H9 (cell line): Measurements from ENCODE around the gene LACRT. TPM values are rescaled to one million over a fixed set of nuclear protein-coding genes. Genes with fewer than 3 reads are reported as not detected.

Experiments used
- DNase-seq: peaks from one replicate; pipeline ENCODE4 v3.0.0-alpha.2; 2017
- H2AFZ ChIP-seq: one replicate; pipeline ENCODE4 v1.6.1; 2013; ENCODE audit warnings: mild to moderate bottlenecking, low read length, control low read depth, moderate library complexity
- H2AK5ac ChIP-seq: 2 replicates; pipeline ENCODE4 v1.6.1; 2013; ENCODE audit warnings: low read length, control low read depth, mixed read lengths; ENCODE audit not compliant: insufficient read length
- H2BK120ac ChIP-seq: one replicate; pipeline ENCODE4 v1.6.1; 2013; ENCODE audit warnings: low read depth, mild to moderate bottlenecking, low read length, control low read depth, inconsistent platforms; ENCODE audit not compliant: poor library complexity, severe bottlenecking
- H2BK12ac ChIP-seq: 2 replicates; pipeline ENCODE4 v1.6.1; 2013; ENCODE audit warnings: low read length, control low read depth, mixed read lengths, low read depth; ENCODE audit not compliant: insufficient read length
- H2BK15ac ChIP-seq: 2 replicates; pipeline ENCODE4 v1.6.1; 2013; ENCODE audit warnings: low read depth, low read length, control low read depth
- H2BK20ac ChIP-seq: one replicate; pipeline ENCODE4 v1.6.1; 2013; ENCODE audit warnings: low read depth, mild to moderate bottlenecking, low read length, control low read depth, inconsistent platforms; ENCODE audit not compliant: poor library complexity, severe bottlenecking
- H2BK5ac ChIP-seq: 2 replicates; pipeline ENCODE4 v1.6.1; 2013; ENCODE audit warnings: low read length, control low read depth, mixed read lengths; ENCODE audit not compliant: insufficient read length
- H3K14ac ChIP-seq: 2 replicates; pipeline ENCODE4 v1.6.1; 2013; ENCODE audit warnings: low read length, control low read depth; ENCODE audit not compliant: insufficient read depth
- H3K18ac ChIP-seq: 2 replicates; pipeline ENCODE4 v1.6.1; 2013; ENCODE audit warnings: low read depth, mild to moderate bottlenecking, mixed read lengths, low read length, control low read depth; ENCODE audit not compliant: insufficient read length
- H3K23ac ChIP-seq: 2 replicates; pipeline ENCODE4 v1.6.1; 2013; ENCODE audit warnings: low read length, control low read depth, mixed read lengths, low read depth; ENCODE audit not compliant: insufficient read length
- H3K23me2 ChIP-seq: 2 replicates; pipeline ENCODE4 v1.6.1; 2013; ENCODE audit warnings: low read depth, mild to moderate bottlenecking, mixed read lengths, low read length, control low read depth; ENCODE audit not compliant: insufficient read length, poor library complexity, severe bottlenecking
- H3K27ac ChIP-seq: 2 replicates; pipeline ENCODE4 v1.5.1; 2013; ENCODE audit warnings: low read length, control low read depth, mixed read lengths, low read depth; ENCODE audit not compliant: insufficient read length
- H3K27me3 ChIP-seq: 2 replicates; pipeline ENCODE4 v1.6.1; 2013; ENCODE audit warnings: low read length, control low read depth, inconsistent platforms; ENCODE audit not compliant: insufficient read depth
- H3K4ac ChIP-seq: 2 replicates; pipeline ENCODE4 v1.6.1; 2013; ENCODE audit warnings: low read depth, mild to moderate bottlenecking, control low read depth, inconsistent platforms, low read length, moderate library complexity
- H3K4me1 ChIP-seq: 2 replicates; pipeline ENCODE4 v1.6.1; 2013; ENCODE audit warnings: low read length, control low read depth, inconsistent platforms; ENCODE audit not compliant: insufficient read depth
- H3K4me2 ChIP-seq: 2 replicates; pipeline ENCODE4 v1.6.1; 2013; ENCODE audit warnings: low read length, control low read depth, mixed read lengths; ENCODE audit not compliant: insufficient read length, insufficient read depth
- H3K56ac ChIP-seq: 2 replicates; pipeline ENCODE4 v1.6.1; 2013; ENCODE audit warnings: low read depth, mild to moderate bottlenecking, mixed read lengths, low read length, control low read depth; ENCODE audit not compliant: insufficient read length
- H3K79me1 ChIP-seq: 2 replicates; pipeline ENCODE4 v1.6.1; 2013; ENCODE audit warnings: low read depth, mild to moderate bottlenecking, moderate library complexity, low read length, control low read depth, inconsistent platforms; ENCODE audit not compliant: insufficient read depth, poor library complexity, severe bottlenecking
- H3K79me2 ChIP-seq: 2 replicates; pipeline ENCODE4 v1.6.1; 2013; ENCODE audit warnings: low read length, control low read depth, inconsistent platforms; ENCODE audit not compliant: insufficient read depth
- H3K9ac ChIP-seq: 2 replicates; pipeline ENCODE4 v1.6.1; 2013; ENCODE audit warnings: low read length, control low read depth, mixed read lengths; ENCODE audit not compliant: insufficient read length; ENCODE audit errors: extremely low read depth
- H3K9me3 ChIP-seq: one replicate; pipeline ENCODE4 v1.6.1; 2013; ENCODE audit warnings: low read depth, low read length, inconsistent platforms; ENCODE audit not compliant: control insufficient read depth
- H3T11ph ChIP-seq: one replicate; pipeline ENCODE4 v1.6.1; 2013; ENCODE audit warnings: mild to moderate bottlenecking, low read length, control low read depth, inconsistent platforms
- H4K20me1 ChIP-seq: one replicate; pipeline ENCODE4 v1.6.1; 2013; ENCODE audit not compliant: control insufficient read depth, insufficient read length, insufficient read depth
- H4K5ac ChIP-seq: 2 replicates; pipeline ENCODE4 v1.6.1; 2013; ENCODE audit warnings: low read depth, mild to moderate bottlenecking, mixed read lengths, low read length, control low read depth; ENCODE audit not compliant: insufficient read length
- H4K8ac ChIP-seq: replicated peaks from 2 replicates; pipeline ENCODE4 v1.6.1; 2013; ENCODE audit warnings: low read length, control low read depth, mixed read lengths, low read depth; ENCODE audit not compliant: insufficient read length
- H4K91ac ChIP-seq: 2 replicates; pipeline ENCODE4 v1.6.1; 2013; ENCODE audit warnings: low read depth, mild to moderate bottlenecking, moderate library complexity, mixed read lengths, low read length, control low read depth; ENCODE audit not compliant: insufficient read length
- H3K27ac Mint-ChIP-seq, 3 experiments: 2 replicates in 2 of 3; 3 replicates in 1 of 3; pipeline ENCODE4 v1.8.0; 2020 to 2021; ENCODE audit warnings: mixed read lengths in 3 of 3, mild to moderate bottlenecking in 1 of 3, moderate library complexity in 1 of 3
- H3K27me3 Mint-ChIP-seq: 2 replicates; pipeline ENCODE4 v1.8.0; 2021; ENCODE audit warnings: low read depth, mild to moderate bottlenecking, moderate library complexity, mixed read lengths
- H3K36me3 Mint-ChIP-seq, 3 experiments: 2 replicates in 2 of 3; 3 replicates in 1 of 3; pipeline ENCODE4 v1.8.0; 2020 to 2021; ENCODE audit warnings: low read depth in 3 of 3, mixed read lengths in 3 of 3; ENCODE audit not compliant: insufficient read depth in 1 of 3
- H3K4me1 Mint-ChIP-seq, 2 experiments: 2 replicates each; pipeline ENCODE4 v1.8.0; 2020; ENCODE audit warnings: mixed read lengths in 2 of 2
- H3K4me3 Mint-ChIP-seq, 2 experiments: 2 replicates in 1 of 2; 3 replicates in 1 of 2; pipeline ENCODE4 v1.8.0; 2020 to 2021; ENCODE audit warnings: mild to moderate bottlenecking in 2 of 2, mixed read lengths in 2 of 2, moderate library complexity in 1 of 2
- H3K9me3 Mint-ChIP-seq, 2 experiments: 2 replicates in 1 of 2; 3 replicates in 1 of 2; pipeline ENCODE4 v1.8.0; 2020; ENCODE audit warnings: mild to moderate bottlenecking in 2 of 2, mixed read lengths in 2 of 2, moderate library complexity in 1 of 2
- CTCF ChIP-seq: fragments of 200-600 bp; sonication (generic); conservative IDR thresholded peaks from 3 replicates; pipeline ENCODE4 v1.8.0; 2021; ENCODE audit warnings: antibody characterized with exemption, mild to moderate bottlenecking
- WGBS: extraction: QIAGEN DNeasy Blood & Tissue Kit; methylation state at CpG from one replicate; pipeline ENCODE4 v1.1.7; 2013; ENCODE audit warnings: missing lambda C conversion rate, low lambda C conversion rate, mixed read lengths; ENCODE audit not compliant: insufficient read length; ENCODE audit errors: extremely low coverage; 5-methylcytosine and 5-hydroxymethylcytosine counted together
- total RNA-seq: library from RNA; stranded (reverse); gene quantifications from 2 replicates; pipeline ENCODE4 v1.2.1, GENCODE V29; 2021

LACRT gene
- total RNA-seq, 1 experiment from 2014 or later, result not detected

DNA sequence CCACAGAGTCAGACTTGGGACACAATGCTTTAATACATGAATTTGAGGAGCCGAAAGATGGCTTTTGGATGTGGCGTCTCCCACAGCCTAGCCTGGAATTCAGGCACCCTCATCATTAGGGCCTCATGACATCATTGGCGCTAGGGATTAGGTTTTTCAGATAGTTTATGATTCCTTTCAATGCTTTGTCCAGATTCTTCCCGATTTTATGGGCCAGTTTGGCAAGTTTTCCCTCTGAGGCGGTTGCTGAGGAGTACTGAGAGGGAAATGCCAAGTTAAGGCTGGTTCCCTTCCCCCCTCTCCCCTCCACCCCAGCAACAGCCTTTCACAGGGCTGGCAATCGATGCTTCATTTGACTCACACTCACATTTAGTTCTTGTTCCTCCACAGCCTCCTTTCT is 26.5 kb downstream of the LACRT start:
- no peak overlapping the region for H3K4me3 Mint-ChIP-seq
- Histone ChIP-seq H3K4me1 (no peaks in the 10 kb centered on the region), H3K23me2 (no peaks in the 10 kb centered on the region), H3K56ac (no peak overlapping the region), H2AFZ (no peak overlapping the region), H3K4me2 (no peak overlapping the region), H2BK20ac (no peak overlapping the region), H3T11ph (no peak overlapping the region), H2BK5ac (no peak overlapping the region), H4K5ac (no peak overlapping the region), H3K79me2 (no peaks in the 10 kb centered on the region), H3K9me3 (no peaks in the 10 kb centered on the region), H4K20me1 (no peaks in the 10 kb centered on the region), H4K91ac (no peak overlapping the region), H3K79me1 (no peaks in the 10 kb centered on the region), H3K9ac (no peak overlapping the region), H4K8ac (no peak overlapping the region), H2AK5ac (no peak overlapping the region), H3K4ac (no peak overlapping the region), H3K23ac (no peak overlapping the region), H2BK15ac (no peak overlapping the region), H3K18ac (no peak overlapping the region), H3K14ac (no peak overlapping the region), H2BK120ac (no peak overlapping the region), H3K27ac (no peak overlapping the region), H2BK12ac (no peak overlapping the region), H3K27me3 (peaks cover 18% of the 10 kb centered on the region; the same call in 1 of the 2 replicates)
- H3K36me3 Mint-ChIP-seq, result no peaks in the 10 kb centered on the region; a peak in 1 of 7 replicates
- H3K27me3 Mint-ChIP-seq, result peaks cover 77% of the 10 kb centered on the region
- no peaks in the 10 kb centered on the region for H3K4me1 Mint-ChIP-seq
- no peak for DNase-seq
- no peaks in the 10 kb centered on the region; a peak in 1 of 5 replicates for H3K9me3 Mint-ChIP-seq
- no peak for TF ChIP-seq CTCF
- no CpG with 5 or more reads among the region's 6 CpGs for WGBS
- H3K27ac Mint-ChIP-seq, result no peak overlapping the region; a peak in 1 of 7 replicates
